Epithelial cell of esophagus (primary cell): ENCODE data around the gene RHCE.
A peak's percentile ranks its signal among the peaks of the same experiment; 100 is the strongest.
"Not testable (repeated sequence)": the region's sequence is repeated elsewhere in the genome, so short reads cannot be mapped to it uniquely, and the experiment has no call there.

Experiments
- DNase-seq: peaks from one replicate; pipeline ENCODE4 v3.0.0; 2010; ENCODE audit warnings: low read depth
- H3K4me3 ChIP-seq: 2 replicates; pipeline ENCODE4 v1.5.1; 2011; ENCODE audit warnings: mild to moderate bottlenecking, low read length, control low read depth
- CTCF ChIP-seq: IDR thresholded peaks from 2 replicates; pipeline ENCODE4 v1.5.1; 2011; ENCODE audit warnings: low read depth, mild to moderate bottlenecking, low read length, control low read depth, inconsistent platforms; ENCODE audit not compliant: insufficient read depth; ENCODE audit errors: missing control alignments

RHCE gene

DNA sequence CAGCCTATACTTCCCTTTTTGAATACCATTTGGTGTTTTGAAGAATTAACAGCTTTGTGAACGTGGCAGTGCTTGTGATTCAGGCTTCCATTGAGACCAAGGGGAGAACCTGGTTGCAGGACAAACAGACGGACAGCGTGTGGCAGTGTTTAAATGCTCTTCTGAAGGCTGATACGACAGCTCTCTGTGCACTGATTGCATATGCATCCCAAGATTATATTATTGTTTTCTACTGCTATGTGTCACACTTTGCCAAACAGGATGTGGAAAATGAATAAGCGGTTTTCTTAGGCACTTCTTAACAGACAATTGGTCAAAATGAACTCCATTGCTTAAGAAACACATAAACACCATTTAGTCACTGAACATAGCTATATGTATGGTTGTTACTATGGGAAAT lies 90.7 kb downstream of the RHCE start:
- not testable (repeated sequence) for H3K4me3 ChIP-seq
- peak; percentile 69 for DNase-seq
- peak; percentile 35 for TF ChIP-seq CTCF

DNA sequence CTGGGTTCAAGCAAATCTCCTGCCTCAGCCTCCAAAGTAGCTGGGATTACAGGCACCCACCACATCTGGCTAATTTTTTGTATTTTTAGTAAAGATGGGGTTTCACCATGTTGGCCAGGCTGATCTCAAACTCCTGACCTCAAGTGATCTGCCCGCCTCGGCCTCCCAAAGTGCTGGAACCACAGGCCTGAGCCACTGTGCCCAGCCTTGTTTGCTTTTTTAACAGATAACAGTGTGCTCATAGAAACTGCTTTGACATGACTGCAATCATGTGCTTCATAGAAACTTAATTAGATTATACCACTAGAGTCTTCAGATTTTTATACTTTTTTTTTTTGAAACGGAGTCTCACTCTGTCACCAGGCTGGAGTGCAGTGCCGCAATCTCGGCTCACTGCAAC lies 91.3 kb downstream of the RHCE start:
- not testable (repeated sequence) for DNase-seq, H3K4me3 ChIP-seq

DNA sequence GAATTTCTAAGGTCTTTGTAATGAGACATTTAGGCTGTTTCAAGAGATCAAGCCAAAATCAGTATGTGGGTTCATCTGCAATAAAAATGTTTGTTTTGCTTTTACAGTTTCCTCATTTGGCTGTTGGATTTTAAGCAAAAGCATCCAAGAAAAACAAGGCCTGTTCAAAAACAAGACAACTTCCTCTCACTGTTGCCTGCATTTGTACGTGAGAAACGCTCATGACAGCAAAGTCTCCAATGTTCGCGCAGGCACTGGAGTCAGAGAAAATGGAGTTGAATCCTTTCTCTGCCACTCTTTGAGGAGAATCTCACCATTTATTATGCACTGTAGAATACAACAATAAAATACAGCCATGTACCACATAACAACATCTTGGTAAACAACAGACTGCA lies 91.8 kb downstream of the RHCE start:
- not testable (repeated sequence) for DNase-seq, H3K4me3 ChIP-seq

DNA sequence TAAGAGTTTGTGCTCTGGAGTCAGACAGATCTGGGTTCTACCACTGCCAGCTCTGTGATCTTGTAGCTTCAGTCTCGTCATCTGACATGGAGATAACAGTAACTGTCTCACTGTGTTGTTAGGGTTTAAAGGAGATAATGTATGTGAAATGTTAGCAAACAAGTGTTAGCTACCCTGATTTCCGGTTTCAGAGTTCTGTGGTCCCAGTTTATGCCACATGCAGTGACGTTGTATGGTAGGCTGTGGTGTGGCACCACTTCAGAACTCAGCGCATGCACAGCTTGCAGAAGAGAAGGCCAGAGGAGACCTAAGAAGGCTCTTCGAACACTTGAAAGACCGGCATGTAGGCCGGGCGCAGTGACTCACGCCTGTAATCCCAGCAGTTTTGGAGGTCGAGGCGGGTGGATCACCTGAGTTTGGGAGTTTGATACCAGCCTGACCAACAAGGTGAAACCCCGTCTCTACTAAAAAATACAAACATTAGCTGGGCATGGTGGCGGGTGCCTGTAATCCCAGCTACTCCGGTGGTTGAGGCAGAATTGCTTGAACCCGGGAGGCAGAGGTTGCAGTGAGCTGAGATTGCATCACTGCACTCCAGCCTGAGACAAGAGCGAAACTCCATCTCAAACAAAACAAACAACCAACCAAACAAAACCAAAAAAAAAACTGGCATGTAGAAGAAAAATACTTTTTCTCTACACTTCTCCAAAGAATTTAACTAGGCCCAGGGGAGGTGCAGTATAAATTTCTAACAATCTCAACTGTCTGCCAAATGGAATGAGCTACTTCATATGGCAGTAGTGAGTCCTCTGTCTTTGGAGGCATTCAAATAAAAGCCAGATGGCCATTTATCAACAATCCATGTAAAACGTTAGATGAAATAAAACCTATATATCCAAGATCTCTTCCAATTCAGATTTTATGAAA lies 92.5 kb downstream of the RHCE start:
- DNase-seq, H3K4me3 ChIP-seq: not testable (repeated sequence)

DNA sequence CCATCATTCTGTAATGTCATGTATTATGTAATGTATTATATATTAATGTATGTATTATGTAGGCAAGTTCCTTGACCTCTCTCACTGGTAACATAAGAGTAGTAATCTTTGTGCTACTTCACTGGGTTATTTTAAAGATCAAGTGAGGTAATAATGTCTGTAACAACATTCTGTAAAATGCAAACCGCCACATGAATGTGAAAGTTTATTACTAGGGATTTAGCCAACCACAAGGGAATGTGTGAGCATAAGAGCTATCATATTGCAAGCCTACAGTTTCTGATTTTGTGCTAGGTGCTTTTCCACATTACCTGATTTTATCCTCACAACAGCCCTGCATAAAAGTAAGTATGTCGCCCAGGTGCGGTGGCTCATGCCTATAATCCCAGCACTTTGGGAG lies 96.2 kb downstream of the RHCE start:
- not testable (repeated sequence) for H3K4me3 ChIP-seq, DNase-seq

GRCh38 chr1:25322127-25322526 lies 98.5 kb downstream of the RHCE start:
- not testable (repeated sequence) for DNase-seq, H3K4me3 ChIP-seq

DNA sequence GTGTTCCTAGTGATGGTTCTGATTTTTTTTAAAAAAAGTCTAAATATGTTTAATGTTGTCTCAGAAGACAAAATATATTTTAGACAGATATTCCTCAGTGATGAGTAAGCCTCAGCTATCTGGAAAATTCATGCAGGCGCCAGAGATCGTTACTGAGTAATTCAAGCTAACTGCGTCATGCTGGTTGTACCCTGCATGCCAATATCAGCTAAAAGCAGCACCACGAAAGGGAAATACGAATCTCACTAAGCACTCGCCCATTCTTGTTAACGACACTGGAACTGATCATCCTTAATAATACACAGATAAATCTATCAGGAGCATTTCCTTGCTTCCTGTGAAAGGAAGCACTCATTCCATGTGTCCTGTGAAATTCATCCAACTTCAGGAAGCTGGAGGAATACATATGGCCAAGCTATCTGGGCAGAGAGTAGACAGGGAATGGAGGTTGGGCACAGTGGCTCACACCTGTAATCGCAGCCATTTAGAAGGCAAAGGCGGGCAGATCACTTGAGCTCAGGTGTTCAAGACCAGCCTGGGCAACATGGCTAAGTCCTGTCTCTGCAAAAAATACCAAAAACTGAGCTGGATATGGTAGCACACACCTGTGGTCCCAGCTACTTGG lies 100.2 kb downstream of the RHCE start:
- DNase-seq: not testable (repeated sequence)

DNA sequence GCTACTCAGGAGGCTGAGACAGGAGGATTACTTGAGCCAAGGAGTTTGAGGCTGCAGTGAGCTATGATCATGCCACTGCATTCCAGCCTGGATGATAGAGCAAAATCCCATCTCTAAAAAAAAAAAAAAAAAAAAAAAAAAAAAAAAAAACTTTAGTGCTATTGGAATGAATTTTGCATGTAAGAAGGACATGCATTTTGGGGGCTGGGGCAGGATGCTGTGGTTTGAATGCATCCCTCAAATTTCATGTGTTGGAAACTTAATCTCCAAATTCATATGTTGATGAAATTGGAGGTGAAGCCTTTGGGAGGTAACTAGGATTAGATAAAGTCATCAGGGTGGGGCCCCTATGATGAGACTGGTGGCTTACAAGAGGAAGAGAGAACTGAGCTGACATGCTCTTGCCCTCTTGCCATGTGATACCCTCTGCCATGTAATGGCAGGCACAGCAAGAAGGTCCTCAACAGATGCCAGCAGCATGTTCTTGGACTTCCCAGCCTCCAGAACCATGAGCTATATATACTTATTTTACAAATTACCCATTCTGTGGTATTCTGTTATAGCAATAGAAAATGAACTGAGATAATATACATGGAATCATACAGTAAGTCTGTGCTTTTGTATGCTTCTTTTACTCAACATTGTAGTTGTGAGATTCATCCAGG lies 107.7 kb downstream of the RHCE start:
- not testable (repeated sequence) for DNase-seq

More for the DNA sequence above, 100.2 kb downstream of the RHCE start:
- not testable (repeated sequence) for H3K4me3 ChIP-seq

More for the DNA sequence above, 107.7 kb downstream of the RHCE start:
- not testable (repeated sequence) for H3K4me3 ChIP-seq
